Middle frontal gyrus (tissue), 1 donor: ENCODE data around the gene RAB11FIP4.

ENCODE experiments used
- DNase-seq: peaks from one replicate; pipeline ENCODE4 v3.0.0-alpha.2; 2015; ENCODE audit warnings: low spot score; ENCODE audit errors: extremely low spot score

The RAB11FIP4 gene

GRCh38 chr17:31584438-31585279 lies 193.2 kb downstream of the RAB11FIP4 start:
- DNase-seq = no peak

- no peak for DNase-seq
Measured at GRCh38 chr17:31585280-31585630, 193.8 kb downstream of the RAB11FIP4 start.

GRCh38 chr17:31586946-31587345 lies 195.5 kb downstream of the RAB11FIP4 start:
- DNase-seq = no peak

DNA sequence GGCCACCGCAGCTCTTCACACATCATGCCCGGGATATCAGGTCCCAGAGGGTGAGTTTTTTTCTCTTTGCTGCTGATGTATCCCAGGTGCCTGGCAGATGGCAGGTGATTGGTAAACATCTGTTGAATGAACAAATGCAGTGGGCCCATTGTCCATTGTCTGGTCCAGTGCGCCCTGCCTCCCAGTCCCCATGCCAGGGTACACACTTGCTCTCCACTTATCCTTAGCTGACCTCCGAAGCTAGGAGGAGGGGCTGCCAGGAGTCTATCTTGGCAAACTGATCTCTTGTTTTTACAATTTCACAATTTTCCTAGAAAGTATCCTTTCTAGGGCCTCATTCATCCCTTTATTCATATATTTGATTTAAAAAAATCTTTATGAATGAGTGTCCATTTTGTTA lies 196.0 kb downstream of the RAB11FIP4 start:
- DNase-seq = no peak
